Embryonic facial prominence (tissue), 1 donor: ENCODE data around the gene RABEP2.
"Not testable (repeated sequence)": the region's sequence is repeated elsewhere in the genome, so short reads cannot be mapped to it uniquely, and the experiment has no call there.

Source experiments
- DNase-seq: peaks from one replicate; pipeline ENCODE4 v3.0.0-alpha.2; 2016; ENCODE audit errors: extremely low spot score

The RABEP2 gene

DNA sequence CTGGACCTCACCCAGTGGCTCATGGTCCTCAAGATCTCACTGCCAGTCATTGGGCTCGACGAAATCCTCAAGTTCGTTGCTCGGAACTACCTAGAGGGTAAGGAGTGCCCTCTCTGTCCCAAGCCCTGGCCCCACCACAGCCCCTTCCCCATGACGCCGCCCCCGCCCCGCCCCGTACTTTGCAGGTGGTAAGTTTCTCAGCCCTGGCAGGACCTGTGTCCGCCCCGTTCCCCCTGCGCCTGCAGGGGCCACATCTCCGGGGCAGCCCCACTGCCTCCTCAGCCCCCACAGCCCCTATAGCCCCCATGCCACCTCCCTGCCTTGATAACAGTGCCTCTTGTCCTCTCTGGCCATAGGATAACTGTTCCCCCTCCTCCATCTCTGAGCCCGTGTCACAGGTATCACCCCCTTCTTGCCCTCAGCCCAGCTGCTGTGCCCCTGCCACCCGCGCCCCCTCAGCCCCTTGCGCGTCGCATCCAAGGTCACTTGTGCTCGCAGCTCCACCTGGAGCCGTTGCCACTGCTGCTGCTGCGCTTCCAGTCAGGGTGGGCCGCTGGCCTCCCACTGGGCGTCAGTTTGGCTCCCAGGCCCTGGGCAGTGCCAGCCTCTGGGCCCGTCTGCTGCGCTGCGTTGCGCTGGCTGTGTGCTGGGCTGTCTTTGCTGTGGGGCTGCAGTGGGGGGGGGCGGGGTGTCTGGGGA lies 21.5 kb downstream of the RABEP2 start:
- DNase-seq, result no peak

DNA sequence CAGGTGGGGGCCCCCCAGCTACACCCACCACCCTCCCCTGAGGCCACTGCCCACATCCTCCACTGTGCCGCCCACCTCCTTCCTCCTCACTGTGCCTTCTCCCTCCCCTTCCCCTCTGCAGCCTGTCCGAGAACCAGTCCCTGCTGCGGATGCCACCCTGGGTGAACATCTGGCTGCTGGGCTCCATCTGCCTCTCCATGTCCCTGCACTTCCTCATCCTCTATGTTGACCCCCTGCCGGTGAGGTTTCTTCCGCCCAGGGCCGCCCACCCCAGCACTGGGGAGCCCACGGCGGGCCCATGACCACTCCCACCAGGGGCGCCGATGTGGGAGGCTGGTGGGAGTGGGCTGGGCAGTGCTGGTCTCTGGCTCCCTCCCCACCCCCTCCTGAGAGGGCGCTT lies 22.1 kb downstream of the RABEP2 start:
- DNase-seq, result no peak

GRCh38 chr16:28901862-28902261 lies 23.2 kb downstream of the RABEP2 start:
- no peak for DNase-seq

DNA sequence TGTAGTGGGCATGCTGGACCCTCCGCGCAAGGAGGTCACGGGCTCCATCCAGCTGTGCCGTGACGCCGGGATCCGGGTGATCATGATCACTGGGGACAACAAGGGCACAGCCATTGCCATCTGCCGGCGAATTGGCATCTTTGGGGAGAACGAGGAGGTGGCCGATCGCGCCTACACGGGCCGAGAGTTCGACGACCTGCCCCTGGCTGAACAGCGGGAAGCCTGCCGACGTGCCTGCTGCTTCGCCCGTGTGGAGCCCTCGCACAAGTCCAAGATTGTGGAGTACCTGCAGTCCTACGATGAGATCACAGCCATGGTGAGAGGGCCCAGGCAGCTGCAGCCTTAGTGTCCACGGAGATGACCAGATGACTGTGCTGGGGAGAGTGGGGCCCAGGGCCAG lies 24.4 kb downstream of the RABEP2 start:
- no peak for DNase-seq

DNA sequence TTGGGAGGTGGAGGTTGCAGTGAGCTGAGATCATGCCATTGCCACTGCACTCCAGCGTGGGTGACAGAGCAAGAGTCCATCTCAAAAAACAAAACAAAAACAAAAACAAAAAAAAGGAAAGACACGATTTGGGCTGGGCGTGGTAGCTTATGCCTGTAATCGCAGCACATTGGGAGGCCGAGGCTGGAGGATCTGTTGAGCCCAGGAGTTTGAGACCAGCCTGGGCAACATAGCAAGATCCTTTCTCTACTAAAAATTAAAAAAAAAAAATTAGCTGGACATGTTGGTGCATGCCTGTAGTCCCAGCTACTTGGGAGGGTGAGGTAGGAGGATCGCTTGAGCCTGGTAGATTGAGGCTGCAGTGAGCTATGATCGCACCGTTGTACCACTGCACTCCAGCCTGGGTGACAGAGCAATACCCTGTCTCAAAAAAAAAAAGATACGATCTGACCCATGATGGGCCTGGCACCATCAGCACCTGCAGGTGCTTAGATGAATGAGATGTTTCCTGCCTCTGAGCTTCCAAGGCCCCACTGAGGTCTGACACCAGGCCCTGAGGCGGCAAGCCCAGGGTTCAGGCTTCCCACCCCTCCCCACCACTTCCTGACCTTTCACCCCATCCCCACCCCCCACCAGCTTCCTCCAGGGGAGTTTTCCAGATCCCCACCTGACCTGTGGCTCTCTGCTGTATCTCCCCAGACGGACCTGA lies 25.0 kb downstream of the RABEP2 start:
- DNase-seq, result no peak

DNA sequence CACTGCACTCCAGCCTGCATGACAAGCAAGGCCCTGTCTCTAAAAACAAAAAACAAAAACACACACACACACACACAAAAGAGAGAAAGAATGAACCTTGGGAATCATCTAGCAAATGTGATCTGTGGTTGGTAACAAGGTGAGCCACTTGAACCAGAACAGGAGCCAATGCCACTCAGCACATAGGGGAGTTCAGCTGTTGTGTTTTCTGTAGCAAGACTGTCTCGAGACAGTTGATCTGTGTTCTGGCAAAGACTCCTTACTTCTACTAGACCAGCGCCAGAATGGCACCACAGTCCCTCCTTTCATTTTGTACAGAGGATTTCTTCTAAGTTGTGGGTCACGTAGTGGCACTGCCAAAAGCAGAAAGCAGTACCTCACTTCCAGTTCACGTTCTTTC lies 26.1 kb downstream of the RABEP2 start:
- DNase-seq, result no peak

DNA sequence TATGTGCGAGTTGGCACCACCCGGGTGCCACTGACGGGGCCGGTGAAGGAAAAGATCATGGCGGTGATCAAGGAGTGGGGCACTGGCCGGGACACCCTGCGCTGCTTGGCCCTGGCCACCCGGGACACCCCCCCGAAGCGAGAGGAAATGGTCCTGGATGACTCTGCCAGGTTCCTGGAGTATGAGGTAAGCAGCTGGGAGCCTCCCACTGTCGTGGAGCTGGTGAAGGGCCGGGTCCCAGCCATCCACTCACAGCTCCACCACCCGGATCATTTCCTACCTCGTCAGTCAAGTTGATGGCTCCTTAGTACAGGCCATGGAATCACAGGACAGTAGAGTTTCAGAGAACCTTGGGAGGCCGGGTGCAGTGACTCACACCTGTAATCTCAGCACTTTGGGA lies 26.8 kb downstream of the RABEP2 start:
- DNase-seq, result no peak

GRCh38 chr16:28897826-28898225 lies 27.2 kb downstream of the RABEP2 start:
- DNase-seq, result no peak

DNA sequence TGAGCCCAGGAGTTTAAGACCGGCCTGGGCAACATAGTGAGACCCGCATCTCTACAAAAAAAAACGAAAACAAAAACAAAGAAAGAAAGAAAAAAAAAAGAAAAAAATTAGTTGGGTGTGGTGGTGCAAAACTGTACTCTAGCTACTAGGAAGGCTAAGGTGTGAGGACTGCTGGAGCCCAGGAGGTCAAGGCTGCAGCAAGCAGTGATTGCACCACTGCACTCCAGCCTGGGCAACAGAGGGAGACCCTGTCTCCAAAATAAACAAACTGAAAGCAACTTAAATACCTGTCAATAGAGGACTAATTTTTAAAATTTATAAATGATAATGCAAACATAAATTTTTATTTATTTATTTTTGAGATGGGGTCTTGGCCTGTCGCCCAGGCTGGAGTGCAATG lies 29.4 kb downstream of the RABEP2 start:
- DNase-seq, result no peak

- no peak for DNase-seq
These were observed 31.7 kb downstream of the RABEP2 start for GRCh38 chr16:28893291-28893690.

- DNase-seq, result no peak
These were observed 32.8 kb downstream of the RABEP2 start for GRCh38 chr16:28891964-28892890.

GRCh38 chr16:28890355-28890754 lies 34.7 kb downstream of the RABEP2 start:
- DNase-seq, result not testable (repeated sequence)

DNA sequence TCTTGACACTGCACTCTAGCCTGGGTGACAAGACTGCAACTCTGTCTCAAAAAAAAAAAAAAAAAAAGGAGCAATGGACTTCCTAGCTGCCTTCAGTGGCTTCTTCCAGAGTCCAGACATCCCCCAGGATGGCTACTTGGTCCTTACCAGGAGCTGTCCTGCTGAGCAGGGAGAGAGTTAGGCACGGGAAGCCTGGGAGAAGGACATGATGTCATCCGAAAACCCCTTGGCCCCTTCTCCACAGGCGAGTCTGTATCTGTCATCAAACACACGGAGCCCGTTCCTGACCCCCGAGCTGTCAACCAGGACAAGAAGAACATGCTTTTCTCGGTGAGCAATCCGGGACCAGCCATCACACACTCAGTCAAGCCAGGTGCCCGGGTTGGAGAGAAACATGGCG lies 38.1 kb downstream of the RABEP2 start:
- no peak for DNase-seq

- DNase-seq, result no peak
These were observed 41.0 kb downstream of the RABEP2 start for GRCh38 chr16:28884045-28884444.

DNA sequence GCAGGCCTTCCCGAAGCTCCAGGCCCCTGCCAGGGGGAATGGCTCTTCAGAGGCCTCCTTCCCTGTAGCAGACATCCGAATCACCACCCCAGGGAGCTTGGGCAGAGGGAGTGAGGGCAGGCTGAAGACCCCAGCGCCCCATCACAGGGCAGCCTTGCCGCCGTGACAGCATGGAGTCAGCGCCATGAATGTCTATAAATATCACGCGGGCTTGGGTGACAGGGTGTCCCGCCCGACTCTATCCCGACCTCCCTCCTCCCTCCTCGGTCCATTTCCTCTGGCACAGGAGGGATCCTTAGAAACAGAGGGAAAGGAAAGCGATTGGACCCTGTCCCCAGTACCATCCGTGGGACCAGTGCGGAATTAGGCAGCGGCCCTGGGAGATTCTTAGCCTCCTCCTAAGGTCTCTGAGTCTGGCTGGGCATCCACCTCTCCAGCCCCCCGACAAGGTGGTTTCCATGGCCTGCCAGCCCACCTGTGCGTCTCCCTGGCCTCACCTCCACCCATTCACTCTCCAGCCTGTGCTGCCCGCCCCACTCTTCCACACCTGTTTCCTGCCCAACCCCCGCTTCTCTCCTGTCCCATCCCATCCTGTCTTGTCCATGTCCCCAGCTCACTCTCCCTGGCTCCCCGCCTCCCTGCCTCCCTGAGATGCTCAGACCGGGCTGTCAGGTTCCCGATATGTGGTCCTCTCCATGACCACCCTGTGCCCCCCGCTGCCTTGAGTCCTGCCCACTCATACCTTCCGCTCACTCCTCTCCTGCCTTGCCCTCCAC lies 41.6 kb downstream of the RABEP2 start:
- no peak for DNase-seq

DNA sequence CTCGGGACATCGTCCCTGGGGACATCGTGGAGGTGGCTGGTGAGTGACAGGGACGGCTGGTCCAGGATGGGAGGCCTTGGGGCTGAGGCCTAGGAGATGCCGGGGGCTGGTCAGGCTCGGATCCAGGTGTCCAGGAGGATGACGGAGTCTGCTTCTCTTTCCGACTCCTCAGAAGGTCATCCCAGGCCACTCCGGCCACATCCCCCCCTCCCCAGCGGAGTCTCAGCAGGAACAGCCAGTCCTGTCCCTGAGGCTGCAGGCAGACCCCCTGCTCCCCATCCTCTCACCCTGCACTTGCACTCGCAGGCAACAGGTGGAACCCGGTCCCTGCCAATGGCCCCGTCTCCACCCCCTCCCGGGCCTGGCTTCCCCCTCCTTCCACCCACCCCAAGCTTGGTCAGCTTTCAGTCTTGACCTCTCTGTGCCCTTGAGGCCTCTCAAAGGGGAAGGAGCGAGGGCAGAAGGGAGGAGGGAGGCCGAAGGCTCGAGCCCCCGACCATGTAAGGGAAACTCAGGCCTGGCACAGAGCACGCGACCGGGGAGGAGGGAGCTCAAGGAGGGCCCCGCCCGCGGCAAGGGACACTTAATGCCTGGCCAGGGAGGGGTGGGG lies 42.4 kb downstream of the RABEP2 start:
- no peak for DNase-seq

GRCh38 chr16:28881565-28881964 lies 43.5 kb downstream of the RABEP2 start:
- not testable (repeated sequence) for DNase-seq

DNA sequence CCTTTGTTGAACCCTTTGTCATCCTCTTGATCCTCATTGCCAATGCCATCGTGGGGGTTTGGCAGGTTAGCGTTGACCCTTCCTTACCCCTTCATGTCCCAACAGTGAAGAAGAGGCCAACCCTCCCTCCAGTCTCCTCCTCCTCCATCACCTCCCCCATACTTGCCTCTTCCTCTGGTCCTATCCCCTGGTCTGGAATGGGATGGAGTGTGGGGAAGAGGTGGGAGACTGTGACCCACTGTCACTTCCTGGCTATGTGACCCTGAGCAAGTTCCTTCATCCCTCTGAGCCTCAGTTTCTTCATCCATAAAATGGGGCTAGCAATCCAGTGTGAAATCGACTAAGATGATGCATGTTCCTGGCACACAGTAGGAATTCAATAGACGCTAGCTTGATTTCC lies 44.1 kb downstream of the RABEP2 start:
- DNase-seq, result no peak

GRCh38 chr16:28880589-28880915 lies 44.5 kb downstream of the RABEP2 start:
- DNase-seq, result no peak

GRCh38 chr16:28879841-28880588 lies 45.0 kb downstream of the RABEP2 start:
- DNase-seq, result peak; percentile 71
